Measurements from ENCODE around the gene ARL15. TPM values are rescaled to one million over a fixed set of nuclear protein-coding genes. Genes with fewer than 3 reads are reported as not detected.

ARL15 gene
- total RNA-seq, 1 experiment from 2014 or later = 140 TPM

DNA sequence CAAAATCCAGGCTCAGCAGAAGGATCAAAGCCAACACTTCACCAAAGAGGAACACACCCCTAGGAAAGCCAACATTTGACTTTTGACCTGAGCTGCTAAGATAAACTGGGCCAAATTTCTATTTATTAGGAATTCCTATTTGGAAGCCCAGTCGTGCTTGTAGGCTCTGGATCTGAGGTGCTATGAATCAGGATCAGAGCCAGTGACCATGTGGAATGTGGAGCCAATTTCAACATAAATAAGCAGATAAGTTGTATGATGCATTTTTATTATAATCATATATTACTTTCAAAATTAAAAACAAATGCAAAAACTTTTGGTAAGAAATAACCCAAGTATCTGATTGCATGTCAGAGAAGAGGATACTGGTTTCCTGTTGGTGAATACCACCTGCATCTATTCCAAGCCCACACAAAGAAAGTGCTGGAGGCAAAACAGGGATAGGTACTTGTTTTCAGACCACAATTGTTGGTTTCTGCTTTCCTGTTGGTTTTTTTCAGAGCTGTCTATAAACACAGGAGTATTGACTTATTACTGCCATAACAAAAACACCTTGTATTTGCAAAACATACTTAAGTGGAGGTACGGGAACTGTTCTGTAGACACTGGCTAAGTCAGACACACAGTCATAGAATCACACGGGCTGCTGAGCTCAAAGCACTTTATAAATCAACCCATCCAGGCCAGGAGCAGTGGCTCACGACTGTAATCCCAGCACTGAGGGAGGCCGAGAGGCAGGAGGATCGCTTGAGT is 52.8 kb downstream of the ARL15 start:
- Mint-ChIP-seq H3K27ac (ENCODE audit: unreplicated experiment) (no peak overlapping the region), H3K9me3 (ENCODE audit: unreplicated experiment) (no peaks in the 10 kb centered on the region), H3K4me3 (ENCODE audit: unreplicated experiment) (no peak overlapping the region), H3K36me3 (ENCODE audit: insufficient read depth, unreplicated experiment) (peaks cover 9% of the 10 kb centered on the region), H3K4me1 (ENCODE audit: low read depth, unreplicated experiment) (peaks cover 12% of the 10 kb centered on the region), H3K27me3 (ENCODE audit: insufficient read depth, unreplicated experiment) (no peaks in the 10 kb centered on the region)
- no peaks in the 10 kb centered on the region for H3K27me3 ChIP-seq (replicated peaks; ENCODE audit: control insufficient read depth, insufficient read depth, low read length)
- H3K4me3 ChIP-seq (ENCODE audit: low read depth, low read length) = no peak overlapping the region
- BruUV-seq (replicated peaks) = no TSS peak
- POLR2A ChIA-PET = interaction anchor here (0.6 kb wide), 1 partner anchor 1081 kb away, joined by 3 read pairs; no protein-coding TSS in a partner anchor
- peaks cover 22% of the 10 kb centered on the region for H3K4me1 ChIP-seq
- H3K9me3 ChIP-seq = no peaks in the 10 kb centered on the region
- H3K36me3 ChIP-seq (ENCODE audit: control insufficient read depth, insufficient read depth, low read length) = no peaks in the 10 kb centered on the region
- no peak for DNase-seq
- CTCF ChIA-PET = no interaction called here
- TF ChIP-seq, protein P1, sequence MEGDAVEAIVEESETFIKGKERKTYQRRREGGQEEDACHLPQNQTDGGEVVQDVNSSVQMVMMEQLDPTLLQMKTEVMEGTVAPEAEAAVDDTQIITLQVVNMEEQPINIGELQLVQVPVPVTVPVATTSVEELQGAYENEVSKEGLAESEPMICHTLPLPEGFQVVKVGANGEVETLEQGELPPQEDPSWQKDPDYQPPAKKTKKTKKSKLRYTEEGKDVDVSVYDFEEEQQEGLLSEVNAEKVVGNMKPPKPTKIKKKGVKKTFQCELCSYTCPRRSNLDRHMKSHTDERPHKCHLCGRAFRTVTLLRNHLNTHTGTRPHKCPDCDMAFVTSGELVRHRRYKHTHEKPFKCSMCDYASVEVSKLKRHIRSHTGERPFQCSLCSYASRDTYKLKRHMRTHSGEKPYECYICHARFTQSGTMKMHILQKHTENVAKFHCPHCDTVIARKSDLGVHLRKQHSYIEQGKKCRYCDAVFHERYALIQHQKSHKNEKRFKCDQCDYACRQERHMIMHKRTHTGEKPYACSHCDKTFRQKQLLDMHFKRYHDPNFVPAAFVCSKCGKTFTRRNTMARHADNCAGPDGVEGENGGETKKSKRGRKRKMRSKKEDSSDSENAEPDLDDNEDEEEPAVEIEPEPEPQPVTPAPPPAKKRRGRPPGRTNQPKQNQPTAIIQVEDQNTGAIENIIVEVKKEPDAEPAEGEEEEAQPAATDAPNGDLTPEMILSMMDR (IDR thresholded peaks at IDR 0.05; ENCODE audit: insufficient read depth in 1 of 2, low read depth in 1 of 2, low read length in 1 of 2, severe bottlenecking in 1 of 2, unreplicated experiment in 1 of 2) = no peak
- intact Hi-C loops (cut with micrococcal nuclease; ENCODE audit: unreplicated experiment) = no loop called here

DNA sequence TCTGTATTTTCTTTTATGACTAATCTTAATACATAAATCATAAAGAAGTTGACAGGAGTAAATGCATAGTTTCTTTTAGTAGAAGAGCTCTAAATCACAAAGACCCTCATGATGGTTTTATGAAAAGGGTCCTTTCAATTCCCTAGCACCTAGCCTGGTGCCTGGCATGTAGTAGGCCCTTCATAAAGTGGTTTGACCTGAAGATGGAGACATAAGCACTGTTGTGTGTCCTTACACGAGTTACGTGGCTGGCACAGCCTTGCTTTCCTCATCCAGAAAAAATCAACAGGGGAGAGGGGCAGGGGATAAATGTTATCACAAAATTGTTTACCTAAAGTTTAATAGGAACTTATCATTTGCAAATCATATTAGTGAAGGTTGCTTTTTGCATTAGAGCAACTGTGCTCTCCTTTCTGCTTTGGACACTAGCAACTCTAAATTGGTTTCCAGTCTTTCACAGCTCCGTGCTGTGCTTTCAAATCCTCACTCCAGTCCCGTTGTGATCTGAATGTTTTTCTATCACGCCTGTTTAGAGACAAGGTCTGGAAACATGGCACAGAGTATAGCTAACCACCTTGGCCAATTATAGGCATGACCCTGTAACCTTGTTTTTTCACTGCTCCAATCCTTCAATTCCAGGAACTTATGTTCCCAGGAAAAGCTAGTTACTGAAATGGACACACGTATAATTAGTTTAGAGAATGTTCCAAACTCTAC is 55.7 kb downstream of the ARL15 start:
- no peak for DNase-seq
- H3K9me3 ChIP-seq = no peaks in the 10 kb centered on the region
- H3K36me3 ChIP-seq (ENCODE audit: control insufficient read depth, insufficient read depth, low read length) = no peaks in the 10 kb centered on the region
- no TSS peak for BruUV-seq (replicated peaks)
- no peak overlapping the region for H3K4me3 Mint-ChIP-seq (ENCODE audit: unreplicated experiment)
- TF ChIP-seq, protein P1 (IDR thresholded peaks at IDR 0.05; ENCODE audit: insufficient read depth in 1 of 2, low read depth in 1 of 2, low read length in 1 of 2, severe bottlenecking in 1 of 2, unreplicated experiment in 1 of 2) = no peak
- intact Hi-C loops (cut with micrococcal nuclease; ENCODE audit: unreplicated experiment) = no loop called here
- peaks cover 9% of the 10 kb centered on the region for H3K36me3 Mint-ChIP-seq (ENCODE audit: insufficient read depth, unreplicated experiment)
- no peak overlapping the region for H3K4me3 ChIP-seq (ENCODE audit: low read depth, low read length)
- H3K4me1 Mint-ChIP-seq (ENCODE audit: low read depth, unreplicated experiment) = peaks cover 12% of the 10 kb centered on the region
- H3K27me3 Mint-ChIP-seq (ENCODE audit: insufficient read depth, unreplicated experiment) = no peaks in the 10 kb centered on the region
- peaks cover 46% of the 10 kb centered on the region for H3K4me1 ChIP-seq
- ChIA-PET CTCF (interaction anchor here (0.7 kb wide), 1 partner anchor 76 kb away, joined by 4 read pairs; no protein-coding TSS in a partner anchor), POLR2A (no interaction called here)
- H3K27ac Mint-ChIP-seq (ENCODE audit: unreplicated experiment) = no peak overlapping the region
- no peaks in the 10 kb centered on the region for H3K9me3 Mint-ChIP-seq (ENCODE audit: unreplicated experiment)
- H3K27me3 ChIP-seq (replicated peaks; ENCODE audit: control insufficient read depth, insufficient read depth, low read length) = no peaks in the 10 kb centered on the region

DNA sequence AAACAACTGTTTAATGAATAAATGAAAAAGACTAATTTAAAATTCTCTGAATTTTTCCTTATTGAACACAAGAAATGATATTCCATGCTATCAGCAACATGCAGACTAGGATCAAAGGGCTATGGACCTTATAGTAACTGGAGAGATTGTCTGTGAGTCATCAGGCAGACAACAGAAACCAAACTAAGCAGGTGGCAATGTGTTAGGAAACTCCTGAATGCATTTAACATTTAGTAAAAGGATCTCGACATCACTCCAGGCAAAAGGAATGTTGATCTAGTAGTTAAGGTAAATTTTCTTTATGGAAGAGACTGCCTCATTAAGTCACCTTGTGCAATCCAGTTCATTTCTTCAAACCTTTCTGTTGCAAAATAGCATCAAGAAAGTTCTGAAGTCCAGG is 58.4 kb downstream of the ARL15 start:
- Histone ChIP-seq H3K9me3 (no peaks in the 10 kb centered on the region), H3K4me1 (peaks cover 42% of the 10 kb centered on the region), H3K4me3 (ENCODE audit: low read depth, low read length) (no peak overlapping the region), H3K36me3 (ENCODE audit: control insufficient read depth, insufficient read depth, low read length) (no peaks in the 10 kb centered on the region), H3K27me3 (replicated peaks; ENCODE audit: control insufficient read depth, insufficient read depth, low read length) (no peaks in the 10 kb centered on the region)
- H3K27me3 Mint-ChIP-seq (ENCODE audit: insufficient read depth, unreplicated experiment) = no peaks in the 10 kb centered on the region
- CTCF ChIA-PET = no interaction called here
- peaks cover 9% of the 10 kb centered on the region for H3K4me1 Mint-ChIP-seq (ENCODE audit: low read depth, unreplicated experiment)
- DNase-seq = peak; percentile 40 to 59
- H3K9me3 Mint-ChIP-seq (ENCODE audit: unreplicated experiment) = no peaks in the 10 kb centered on the region
- peak overlapping the region; percentile 30 for H3K27ac Mint-ChIP-seq (ENCODE audit: unreplicated experiment)
- TF ChIP-seq, protein P1 (IDR thresholded peaks at IDR 0.05; ENCODE audit: insufficient read depth in 1 of 2, low read depth in 1 of 2, low read length in 1 of 2, severe bottlenecking in 1 of 2, unreplicated experiment in 1 of 2) = no peak
- peaks cover 6% of the 10 kb centered on the region for H3K36me3 Mint-ChIP-seq (ENCODE audit: insufficient read depth, unreplicated experiment)
- POLR2A ChIA-PET = no interaction called here
- BruUV-seq (replicated peaks) = no TSS peak
- no peak overlapping the region for H3K4me3 Mint-ChIP-seq (ENCODE audit: unreplicated experiment)
- intact Hi-C loops (cut with micrococcal nuclease; ENCODE audit: unreplicated experiment) = loop anchor here (2.0 kb wide), 1 partner anchor 189 kb away; no protein-coding TSS in a partner anchor

Data from Caco-2 (cell line).